SU-DHL-6 (cell line): ENCODE measurements around the gene STK38.

ENCODE experiments used
- H2AFZ ChIP-seq: fragments of 200-600 bp; sonication (generic); 2 replicates; pipeline ENCODE4 v1.6.1; 2014; ENCODE audit warnings: low read depth, mild to moderate bottlenecking, moderate library complexity, mixed read lengths, antibody characterized with exemption, low read length; ENCODE audit not compliant: severe bottlenecking
- H3F3A ChIP-seq: fragments of 200-600 bp; shearing (Covaris generic); 2 replicates; pipeline ENCODE4 v1.6.0; 2016; ENCODE audit warnings: antibody characterized with exemption, mild to moderate bottlenecking; ENCODE audit not compliant: insufficient read depth
- H3K27ac ChIP-seq: fragments of 200-600 bp; sonication (generic); 2 replicates; pipeline ENCODE4 v1.5.1; 2016; ENCODE audit warnings: low read depth, mild to moderate bottlenecking, low read length, moderate library complexity, mixed read lengths
- H3K27me3 ChIP-seq: fragments of 200-600 bp; sonication (generic), shearing (Covaris generic); 2 replicates; pipeline ENCODE4 v1.6.0; 2014; ENCODE audit warnings: mild to moderate bottlenecking, low read length
- H3K36me3 ChIP-seq: fragments of 200-600 bp; sonication (generic); 2 replicates; pipeline ENCODE4 v1.6.1; 2014; ENCODE audit warnings: mild to moderate bottlenecking, low read length, mixed read lengths
- H3K4me2 ChIP-seq: fragments of 300-600, 200-600 bp; shearing (Covaris generic), sonication (generic); 2 replicates; pipeline ENCODE4 v1.6.0; 2014; ENCODE audit warnings: low read length, low read depth, mild to moderate bottlenecking; ENCODE audit not compliant: poor library complexity, severe bottlenecking
- H3K4me3 ChIP-seq: fragments of 200-600 bp; sonication (generic); 2 replicates; pipeline ENCODE4 v1.5.1; 2014; ENCODE audit warnings: antibody characterized with exemption, low read length, mild to moderate bottlenecking, mixed read lengths; ENCODE audit not compliant: insufficient read depth, poor library complexity, severe bottlenecking
- H3K79me2 ChIP-seq: fragments of 200-600 bp; sonication (generic); 2 replicates; pipeline ENCODE4 v1.6.1; 2014; ENCODE audit warnings: mild to moderate bottlenecking, low read length, moderate library complexity; ENCODE audit not compliant: insufficient read depth
- H3K9ac ChIP-seq: fragments of 200-600 bp; sonication (generic); 2 replicates; pipeline ENCODE4 v1.7.0; 2014; ENCODE audit warnings: mild to moderate bottlenecking, low read length
- H3K9me2 ChIP-seq: fragments of 200-600 bp; sonication (generic); replicated peaks from 2 replicates; pipeline ENCODE4 v1.6.1; 2014; ENCODE audit warnings: low read length; ENCODE audit not compliant: insufficient read depth
- H3K9me3 ChIP-seq: fragments of 200-600 bp; sonication (generic); 2 replicates; pipeline ENCODE4 v1.6.1; 2014; ENCODE audit warnings: low read length, mixed read lengths; ENCODE audit not compliant: insufficient read depth
- H4K20me1 ChIP-seq: fragments of 200-600 bp; sonication (generic); 2 replicates; pipeline ENCODE4 v1.6.1; 2014; ENCODE audit warnings: low read depth, mild to moderate bottlenecking, antibody characterized with exemption, low read length, moderate library complexity, mixed read lengths
- EZH2phosphoT487 ChIP-seq: fragments of 200-600 bp; sonication (generic), shearing (Covaris generic); conservative IDR thresholded peaks from 2 replicates; pipeline ENCODE4 v1.6.1; 2018; ENCODE audit warnings: mild to moderate bottlenecking, antibody characterized with exemption, low read length, moderate library complexity, mixed read lengths
- TF ChIP-seq, protein P1 (sequence below): fragments of 200-600 bp; sonication (generic); IDR thresholded peaks from one replicate; pipeline ENCODE4 v1.5.1; 2017; ENCODE audit warnings: antibody characterized with exemption, mild to moderate bottlenecking, low read length, moderate library complexity; ENCODE audit not compliant: insufficient read depth, poor library complexity, severe bottlenecking

Gene STK38

DNA sequence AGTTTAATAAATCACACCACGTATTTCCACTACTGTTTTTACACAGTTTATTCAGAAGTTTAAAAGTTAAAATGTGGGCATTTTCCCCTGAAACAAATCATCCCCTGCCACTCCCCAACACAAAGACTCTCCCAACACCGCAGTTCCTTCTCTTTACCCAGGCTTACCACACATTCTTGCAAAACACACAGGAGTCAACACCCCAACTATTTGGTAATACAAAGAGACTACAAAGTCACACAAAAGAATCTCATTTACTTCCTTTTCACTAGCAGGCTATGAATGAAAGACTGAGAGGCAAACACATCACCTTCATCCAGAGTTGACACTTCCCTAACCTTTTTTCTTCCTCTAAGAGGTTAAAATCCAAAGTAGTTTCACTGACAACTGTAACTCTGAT, 53.4 kb downstream of the STK38 start:
- Histone ChIP-seq H3K9me3 (no peaks in the 10 kb centered on the region), H3K4me3 (no peak overlapping the region), H3K9ac (no peak overlapping the region), H3F3A (peaks cover 24% of the 10 kb centered on the region), H2AFZ (no peak overlapping the region), H3K9me2 (no peaks in the 10 kb centered on the region), H3K4me2 (no peak overlapping the region), H3K27me3 (no peaks in the 10 kb centered on the region), H3K27ac (no peak overlapping the region), H3K79me2 (no peaks in the 10 kb centered on the region), H3K36me3 (peaks cover 20% of the 10 kb centered on the region), H4K20me1 (no peaks in the 10 kb centered on the region)
- no peak for TF ChIP-seq EZH2phosphoT487
- TF ChIP-seq, protein P1, sequence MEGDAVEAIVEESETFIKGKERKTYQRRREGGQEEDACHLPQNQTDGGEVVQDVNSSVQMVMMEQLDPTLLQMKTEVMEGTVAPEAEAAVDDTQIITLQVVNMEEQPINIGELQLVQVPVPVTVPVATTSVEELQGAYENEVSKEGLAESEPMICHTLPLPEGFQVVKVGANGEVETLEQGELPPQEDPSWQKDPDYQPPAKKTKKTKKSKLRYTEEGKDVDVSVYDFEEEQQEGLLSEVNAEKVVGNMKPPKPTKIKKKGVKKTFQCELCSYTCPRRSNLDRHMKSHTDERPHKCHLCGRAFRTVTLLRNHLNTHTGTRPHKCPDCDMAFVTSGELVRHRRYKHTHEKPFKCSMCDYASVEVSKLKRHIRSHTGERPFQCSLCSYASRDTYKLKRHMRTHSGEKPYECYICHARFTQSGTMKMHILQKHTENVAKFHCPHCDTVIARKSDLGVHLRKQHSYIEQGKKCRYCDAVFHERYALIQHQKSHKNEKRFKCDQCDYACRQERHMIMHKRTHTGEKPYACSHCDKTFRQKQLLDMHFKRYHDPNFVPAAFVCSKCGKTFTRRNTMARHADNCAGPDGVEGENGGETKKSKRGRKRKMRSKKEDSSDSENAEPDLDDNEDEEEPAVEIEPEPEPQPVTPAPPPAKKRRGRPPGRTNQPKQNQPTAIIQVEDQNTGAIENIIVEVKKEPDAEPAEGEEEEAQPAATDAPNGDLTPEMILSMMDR = no peak

DNA sequence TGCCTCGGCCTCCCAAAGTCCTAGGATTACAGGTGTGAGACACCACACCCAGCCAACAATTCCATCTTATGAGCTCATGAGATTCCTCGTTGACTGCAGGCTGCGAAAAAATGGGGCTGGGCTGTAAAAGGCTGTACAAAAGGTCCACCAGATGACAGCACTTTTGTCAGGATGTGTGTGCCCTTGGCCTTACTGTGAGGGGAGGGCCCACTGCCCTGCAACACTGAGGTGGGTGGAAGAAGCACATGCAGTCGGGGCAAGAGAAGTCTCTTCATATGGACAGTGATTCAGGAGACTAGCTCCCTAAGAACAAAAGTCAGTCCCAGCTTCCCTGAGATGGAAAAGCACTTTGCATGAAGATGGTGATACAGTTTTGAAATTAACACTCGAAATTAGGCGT, 54.0 kb downstream of the STK38 start:
- TF ChIP-seq EZH2phosphoT487 = no peak
- TF ChIP-seq, protein P1 = no peak
- Histone ChIP-seq H3K9me3 (no peaks in the 10 kb centered on the region), H3K27ac (no peak overlapping the region), H3K9ac (no peak overlapping the region), H3K36me3 (peaks cover 20% of the 10 kb centered on the region), H3K27me3 (no peaks in the 10 kb centered on the region), H4K20me1 (no peaks in the 10 kb centered on the region), H3K79me2 (no peaks in the 10 kb centered on the region), H3K4me3 (no peak overlapping the region), H3K4me2 (no peak overlapping the region), H2AFZ (no peak overlapping the region), H3K9me2 (no peaks in the 10 kb centered on the region), H3F3A (peaks cover 24% of the 10 kb centered on the region)

DNA sequence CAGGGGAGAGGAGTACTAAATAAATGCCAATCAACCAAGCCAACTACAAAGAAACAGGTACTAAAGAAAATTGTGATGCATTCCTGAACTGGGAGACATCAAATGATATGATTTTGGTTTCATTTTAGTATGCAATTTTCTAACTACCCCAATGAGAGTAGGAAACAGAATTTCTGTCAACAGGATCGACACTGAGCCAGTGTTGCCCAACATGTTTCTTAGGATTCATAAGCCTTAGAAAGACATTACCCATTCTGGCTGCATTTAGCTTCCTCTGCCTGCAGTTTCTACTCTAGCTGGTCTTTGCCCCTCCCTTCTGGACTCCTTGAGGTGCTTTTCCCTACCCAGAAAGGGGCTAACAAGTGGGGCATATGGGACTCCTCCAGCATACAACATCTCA, 54.7 kb downstream of the STK38 start:
- H3K9me3 ChIP-seq = no peaks in the 10 kb centered on the region
- H3K9me2 ChIP-seq = no peaks in the 10 kb centered on the region
- no peaks in the 10 kb centered on the region for H4K20me1 ChIP-seq
- H3K79me2 ChIP-seq = no peaks in the 10 kb centered on the region
- H3F3A ChIP-seq = peaks cover 24% of the 10 kb centered on the region
- H2AFZ ChIP-seq = no peak overlapping the region
- TF ChIP-seq, protein P1 = no peak
- no peak for TF ChIP-seq EZH2phosphoT487
- H3K27ac ChIP-seq = no peak overlapping the region
- H3K27me3 ChIP-seq = no peaks in the 10 kb centered on the region
- H3K4me2 ChIP-seq = no peak overlapping the region
- no peak overlapping the region for H3K4me3 ChIP-seq
- peaks cover 19% of the 10 kb centered on the region for H3K36me3 ChIP-seq
- no peak overlapping the region for H3K9ac ChIP-seq

DNA sequence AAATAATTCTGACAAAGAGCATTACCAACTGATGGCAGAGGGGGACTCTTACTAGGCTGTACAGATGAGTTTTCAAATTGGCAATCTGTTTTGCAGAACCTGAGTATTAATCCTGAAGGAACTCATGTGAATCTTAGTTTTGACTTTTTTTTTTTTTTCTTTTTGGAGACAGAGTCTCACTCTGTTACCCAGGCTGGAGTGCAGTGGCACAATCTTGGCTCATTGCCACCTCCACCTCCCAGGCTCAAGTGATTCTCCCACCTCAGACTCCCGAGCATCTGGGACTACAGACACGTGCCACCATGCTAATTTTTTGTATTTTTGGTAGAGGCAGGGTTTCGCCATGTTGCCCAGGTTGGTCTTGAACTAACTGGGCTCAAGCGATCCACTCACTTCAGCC, 55.2 kb downstream of the STK38 start:
- Histone ChIP-seq H3K36me3 (peaks cover 14% of the 10 kb centered on the region), H3K4me2 (no peak overlapping the region), H4K20me1 (no peaks in the 10 kb centered on the region), H2AFZ (no peak overlapping the region), H3K4me3 (no peak overlapping the region), H3F3A (peaks cover 24% of the 10 kb centered on the region), H3K9me3 (no peaks in the 10 kb centered on the region), H3K9me2 (no peaks in the 10 kb centered on the region), H3K9ac (no peak overlapping the region), H3K27me3 (no peaks in the 10 kb centered on the region), H3K27ac (no peak overlapping the region), H3K79me2 (no peaks in the 10 kb centered on the region)
- TF ChIP-seq, protein P1 = no peak
- TF ChIP-seq EZH2phosphoT487 = no peak
